NCI-H1417 (cell line): ENCODE measurements around the gene ZMYM2.

ENCODE experiments used
- DNase-seq, 3 experiments: peaks; one replicate each; lab custom pipeline; 2025; lab: John Stamatoyannopoulos, UW

Gene ZMYM2

DNA sequence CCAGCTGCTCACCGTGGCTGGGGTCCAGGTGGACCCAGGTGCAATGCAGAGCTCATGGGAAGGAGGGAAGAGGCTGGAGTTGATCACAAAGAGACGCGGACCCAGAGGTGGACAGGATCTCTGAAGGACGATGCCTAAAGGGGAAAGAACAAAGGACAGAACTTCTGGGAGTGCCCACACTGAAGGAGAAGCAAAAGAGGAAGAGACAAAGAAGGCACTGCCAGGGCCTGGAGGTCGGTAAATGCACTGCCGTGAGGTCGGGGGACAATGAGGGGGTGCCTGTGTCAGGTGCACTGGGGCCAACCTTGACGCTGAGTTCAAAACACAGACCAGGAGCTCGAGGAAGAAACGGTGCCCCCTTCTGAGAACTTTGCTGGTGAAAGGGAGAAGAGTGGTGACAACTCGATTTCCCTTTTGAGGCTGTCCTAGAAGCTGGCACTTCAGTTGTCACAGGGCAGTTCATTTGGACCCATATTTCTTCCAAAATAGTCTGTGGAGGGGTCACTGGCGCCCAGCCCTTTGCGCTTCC lies 146.7 kb downstream of the ZMYM2 start:
- no peak for DNase-seq

DNA sequence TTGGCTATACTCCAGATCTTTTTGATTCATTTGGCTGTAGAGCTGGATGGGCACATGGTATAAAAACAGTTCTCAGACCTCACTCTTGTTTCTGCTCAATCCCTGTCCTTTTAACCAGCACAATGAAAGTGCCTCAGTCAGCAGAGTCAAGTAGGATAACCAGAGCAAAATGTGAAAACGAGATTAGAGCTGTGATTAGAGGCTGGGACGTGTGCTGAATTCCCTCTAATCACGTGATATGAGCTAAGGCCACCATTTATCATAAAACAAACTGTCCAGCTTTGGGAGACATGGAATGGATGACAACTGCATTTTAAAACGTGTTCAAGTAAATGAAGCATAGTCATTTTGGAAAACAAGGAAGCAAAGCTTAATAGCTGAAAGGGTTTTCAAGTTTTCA lies 148.2 kb downstream of the ZMYM2 start:
- no peak for DNase-seq

DNA sequence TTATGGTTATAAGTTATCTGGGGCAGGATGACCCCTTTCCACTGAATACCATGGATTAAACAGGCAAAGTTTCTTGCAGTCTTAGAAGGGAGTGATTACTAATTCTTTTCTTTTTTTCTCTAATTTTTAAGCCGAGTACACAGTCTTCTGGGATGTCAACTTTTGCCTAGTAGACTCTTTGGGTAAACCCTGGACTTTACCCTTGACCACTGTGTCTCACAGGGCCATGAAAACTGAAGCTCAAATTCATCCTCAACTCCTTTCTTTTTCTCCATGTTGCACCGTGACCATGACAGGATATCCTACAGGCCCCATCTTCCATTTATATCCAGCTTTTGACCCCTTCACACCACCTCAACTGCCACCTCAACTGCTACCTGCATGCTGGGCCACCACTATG lies 150.5 kb downstream of the ZMYM2 start:
- no peak for DNase-seq

DNA sequence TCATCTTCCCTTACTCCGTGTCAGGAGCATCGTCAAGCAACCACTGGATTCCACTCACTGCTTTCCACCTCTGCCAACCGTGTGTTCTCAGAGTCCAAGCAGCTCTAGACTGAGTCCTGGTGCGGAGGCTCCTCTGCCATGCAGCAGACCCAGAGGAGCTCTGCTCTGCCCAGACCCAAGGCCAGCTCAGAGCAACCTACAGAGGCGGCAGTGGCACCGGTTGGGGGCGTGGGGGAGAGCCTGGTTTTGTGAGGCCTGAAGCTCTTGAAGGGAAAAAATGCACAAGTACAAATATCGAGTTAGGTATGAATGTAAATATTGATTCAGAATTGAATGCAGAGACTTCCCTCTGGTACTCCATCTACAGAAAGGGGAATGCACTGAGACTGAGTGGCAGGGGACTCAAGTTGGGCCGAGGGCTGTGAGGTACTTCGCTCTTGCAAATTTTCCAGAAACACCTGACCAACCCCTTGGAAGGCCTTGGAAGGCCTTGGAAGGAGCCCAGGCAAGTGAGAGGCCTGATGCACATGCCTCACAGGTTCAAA lies 155.6 kb downstream of the ZMYM2 start:
- no peak for DNase-seq

DNA sequence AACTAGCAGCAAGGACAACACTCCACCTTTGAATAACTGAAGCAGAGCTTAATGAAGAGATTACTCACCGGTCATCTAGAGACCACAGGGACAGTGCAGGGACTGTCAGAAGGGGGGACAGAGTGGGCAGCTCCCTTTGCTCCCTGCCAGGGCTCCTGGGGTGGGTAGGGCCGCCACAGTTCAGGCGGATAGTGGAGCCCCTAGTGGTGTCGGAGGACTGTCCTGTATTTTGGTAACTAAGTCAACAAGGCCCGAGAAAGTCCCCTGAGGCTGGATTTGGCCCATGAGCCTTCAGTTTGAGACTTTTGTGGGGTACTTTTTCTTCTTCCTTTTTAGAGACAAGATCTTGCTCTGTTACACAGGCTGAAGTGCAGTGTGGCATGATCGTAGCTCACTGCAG lies 157.7 kb downstream of the ZMYM2 start:
- no peak for DNase-seq

DNA sequence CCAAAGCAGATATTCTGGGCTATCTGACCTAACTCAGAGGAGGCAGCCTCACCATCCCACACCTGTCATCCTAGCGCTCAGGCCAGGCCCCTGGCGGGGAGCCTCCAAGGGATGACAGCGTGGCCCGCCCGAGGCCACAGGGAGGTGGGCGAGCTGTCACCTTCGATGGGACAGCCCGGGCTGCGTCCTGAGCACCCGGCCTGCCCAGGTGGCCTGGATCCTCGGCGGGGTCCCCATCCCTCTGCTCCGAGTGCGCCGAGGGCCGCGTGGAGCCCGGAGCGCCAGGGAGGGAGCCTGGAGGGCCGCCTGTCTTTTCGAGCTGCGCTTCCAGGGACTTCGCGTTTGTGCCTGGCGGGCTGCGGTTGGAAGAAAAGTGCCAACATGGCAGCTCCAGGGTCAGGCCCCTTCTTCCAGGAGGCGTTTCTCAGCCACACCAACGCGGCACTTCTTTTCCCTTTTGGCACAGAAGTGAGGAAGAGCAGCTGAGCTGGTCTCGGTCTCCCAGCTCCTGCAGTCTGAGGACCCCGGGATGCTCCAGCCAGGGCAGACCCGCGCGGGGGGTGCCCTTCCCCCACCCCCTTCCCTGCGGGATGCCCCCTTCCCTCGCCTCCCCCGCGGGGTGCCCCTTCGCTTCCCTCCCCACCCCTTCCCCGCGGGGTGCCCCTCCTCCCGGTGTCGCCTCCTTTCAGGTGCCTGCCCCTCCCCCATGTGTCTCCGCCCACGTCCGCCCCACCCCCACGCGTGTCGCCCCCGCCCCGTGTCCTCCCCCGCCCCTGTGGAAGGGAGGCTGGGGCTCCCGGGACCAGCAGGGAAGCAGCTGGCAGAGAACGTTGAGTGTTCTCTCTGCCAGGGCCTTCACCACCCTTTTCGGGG lies 160.0 kb downstream of the ZMYM2 start:
- DNase-seq: peak; percentile 18 to 63 (median 58)

DNA sequence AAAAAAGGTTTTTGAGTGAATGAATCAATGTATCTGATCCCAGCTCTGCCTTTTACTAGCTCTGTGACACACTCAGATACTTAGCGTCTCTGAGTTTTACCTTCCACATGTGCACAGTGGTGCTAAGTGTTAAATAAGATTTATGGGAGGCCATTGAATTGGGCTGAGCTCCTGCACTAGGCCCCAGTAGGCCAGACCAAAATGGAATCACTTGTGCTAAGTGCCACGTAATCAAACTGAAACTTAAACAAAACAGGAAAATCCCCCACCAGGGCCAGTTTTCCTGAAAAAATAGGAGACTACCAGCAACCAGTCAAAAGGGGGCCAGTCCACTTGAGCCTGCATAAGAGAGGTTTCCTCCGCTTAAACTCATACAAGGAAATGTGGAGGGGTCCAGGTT lies 161.4 kb downstream of the ZMYM2 start:
- DNase-seq: no peak

DNA sequence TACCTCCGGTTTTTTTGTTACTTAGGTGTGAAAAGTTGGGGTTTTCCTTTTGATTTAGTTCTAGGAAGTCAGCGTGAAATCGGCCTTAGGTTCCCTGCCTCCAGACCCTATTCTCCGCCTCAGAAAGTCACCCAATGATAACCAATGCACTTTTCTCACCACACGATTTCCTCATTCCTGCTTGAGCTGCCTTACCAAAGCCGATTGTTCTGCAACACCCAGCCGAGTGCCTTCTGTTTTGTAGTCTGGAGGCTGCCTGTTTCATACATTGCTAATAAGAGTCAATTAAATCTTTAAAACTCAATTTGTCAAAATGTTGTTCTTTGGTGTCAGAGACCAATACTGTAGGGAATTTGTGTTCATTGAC lies 162.6 kb downstream of the ZMYM2 start:
- DNase-seq: peak in 1 of 3 experiments; percentile 5

DNA sequence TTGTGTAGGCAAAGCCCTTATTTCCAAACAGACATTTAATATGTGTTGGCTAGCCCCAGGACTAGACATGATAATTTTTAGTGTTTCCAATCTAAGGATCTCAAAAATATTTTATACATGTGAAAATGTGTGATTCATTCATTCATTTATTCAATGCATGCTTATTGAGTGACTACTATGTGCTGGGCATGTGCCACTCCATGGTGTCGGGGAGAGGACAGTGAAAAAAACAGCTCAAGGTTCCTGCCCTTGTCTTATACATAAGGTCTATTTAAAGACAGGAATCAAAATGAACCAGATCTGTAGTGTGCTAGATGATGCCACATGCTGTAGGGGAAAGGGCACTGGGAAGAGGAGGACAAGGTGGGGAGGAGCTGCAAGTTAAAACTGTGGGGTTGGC lies 165.8 kb downstream of the ZMYM2 start:
- DNase-seq: no peak

DNA sequence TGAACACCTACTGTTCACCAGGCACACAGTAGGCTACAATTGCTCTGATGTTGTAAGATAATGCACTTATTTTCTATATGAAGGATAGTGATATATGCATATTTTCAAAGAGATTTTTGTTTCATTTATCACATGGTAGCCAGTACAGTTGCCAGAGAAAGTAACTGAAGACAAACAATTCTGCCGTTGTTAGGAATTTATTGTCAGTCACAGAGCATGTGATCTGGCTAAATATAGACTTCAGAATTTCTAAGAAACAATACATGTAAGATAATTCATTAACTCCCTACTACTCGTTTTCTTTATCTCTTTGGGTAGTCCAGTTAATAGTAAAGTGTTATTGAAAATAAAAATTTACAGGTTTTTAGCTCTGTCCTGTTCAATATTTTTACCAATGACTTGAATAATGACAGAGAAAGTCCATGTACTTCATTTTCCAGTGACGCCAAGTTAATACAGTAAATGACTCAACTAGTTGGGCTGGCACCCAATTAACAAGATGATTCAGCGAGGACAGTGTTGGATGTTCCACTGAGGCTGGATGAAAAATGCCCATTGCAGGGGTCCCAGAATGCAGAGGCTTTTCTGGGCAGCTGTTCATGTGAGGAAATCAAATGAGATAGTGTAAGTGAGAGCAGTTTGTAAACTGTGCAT lies 166.7 kb downstream of the ZMYM2 start:
- DNase-seq: no peak

DNA sequence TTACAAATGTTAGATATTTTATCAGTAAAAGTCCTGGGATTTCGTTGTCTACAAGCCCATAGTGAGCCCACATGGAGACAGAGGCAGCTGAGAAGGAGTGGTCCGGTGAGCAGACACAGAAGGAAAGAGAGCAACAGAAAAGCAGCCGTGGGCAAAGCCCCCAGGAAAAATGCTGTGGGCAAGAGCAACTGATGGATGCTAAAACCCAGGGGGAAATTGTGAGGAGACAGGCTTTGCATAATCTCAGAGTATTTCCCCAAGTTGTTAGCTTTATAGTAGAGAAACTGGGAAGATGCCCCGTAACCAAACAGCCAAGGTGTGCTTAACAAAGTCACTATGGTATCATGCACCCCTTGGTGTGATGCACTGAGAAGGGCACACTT lies 167.2 kb downstream of the ZMYM2 start:
- DNase-seq: no peak

DNA sequence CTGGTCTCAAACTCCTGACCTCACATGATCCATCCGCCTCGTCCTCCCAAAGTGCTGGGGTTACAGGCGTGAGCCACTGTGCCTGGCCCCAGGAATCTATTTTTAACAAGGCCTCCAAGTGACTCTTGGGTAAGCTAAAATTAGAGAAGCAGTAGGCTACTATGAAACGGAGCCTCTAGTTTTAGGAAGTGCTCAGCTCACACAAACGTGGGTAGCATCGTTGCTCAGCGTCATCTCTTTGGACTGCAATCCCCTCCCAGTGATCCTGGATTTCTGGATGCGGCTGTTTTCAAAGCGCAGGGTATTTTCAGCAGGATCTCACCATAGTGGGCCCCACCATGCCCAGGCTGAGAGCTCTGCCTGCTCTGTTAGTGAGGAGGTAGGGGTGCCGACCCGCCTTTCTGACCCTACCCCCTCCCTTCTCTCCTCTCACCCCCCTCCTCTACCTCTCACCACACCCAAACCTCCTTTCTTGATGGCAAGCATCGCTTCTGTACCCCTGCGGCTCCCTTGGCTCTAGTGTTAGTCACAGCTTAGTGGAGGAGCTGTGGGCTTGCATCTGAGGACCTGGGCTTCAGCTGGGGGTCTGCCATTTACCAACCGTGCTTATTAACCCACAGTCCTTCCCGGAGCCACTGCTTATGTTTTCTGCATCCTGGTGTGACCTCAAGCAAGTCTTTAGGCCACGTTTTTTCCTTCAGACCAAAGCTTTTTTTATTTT lies 168.2 kb downstream of the ZMYM2 start:
- no peak for DNase-seq

DNA sequence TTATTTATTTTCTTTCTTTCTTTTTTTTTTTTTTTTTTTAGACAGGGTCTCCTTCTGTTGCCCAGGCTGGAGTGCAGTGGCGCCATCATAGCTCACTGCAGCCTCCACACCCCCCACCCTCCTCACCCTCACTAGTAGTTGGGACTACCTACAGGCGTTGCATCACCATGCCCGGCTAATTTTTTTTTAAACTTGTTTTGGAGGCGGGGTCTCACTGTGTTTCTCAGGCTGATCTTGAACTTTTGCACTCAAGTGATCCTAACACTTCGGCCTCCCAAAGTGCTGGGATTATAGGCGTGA lies 168.7 kb downstream of the ZMYM2 start:
- no peak for DNase-seq

DNA sequence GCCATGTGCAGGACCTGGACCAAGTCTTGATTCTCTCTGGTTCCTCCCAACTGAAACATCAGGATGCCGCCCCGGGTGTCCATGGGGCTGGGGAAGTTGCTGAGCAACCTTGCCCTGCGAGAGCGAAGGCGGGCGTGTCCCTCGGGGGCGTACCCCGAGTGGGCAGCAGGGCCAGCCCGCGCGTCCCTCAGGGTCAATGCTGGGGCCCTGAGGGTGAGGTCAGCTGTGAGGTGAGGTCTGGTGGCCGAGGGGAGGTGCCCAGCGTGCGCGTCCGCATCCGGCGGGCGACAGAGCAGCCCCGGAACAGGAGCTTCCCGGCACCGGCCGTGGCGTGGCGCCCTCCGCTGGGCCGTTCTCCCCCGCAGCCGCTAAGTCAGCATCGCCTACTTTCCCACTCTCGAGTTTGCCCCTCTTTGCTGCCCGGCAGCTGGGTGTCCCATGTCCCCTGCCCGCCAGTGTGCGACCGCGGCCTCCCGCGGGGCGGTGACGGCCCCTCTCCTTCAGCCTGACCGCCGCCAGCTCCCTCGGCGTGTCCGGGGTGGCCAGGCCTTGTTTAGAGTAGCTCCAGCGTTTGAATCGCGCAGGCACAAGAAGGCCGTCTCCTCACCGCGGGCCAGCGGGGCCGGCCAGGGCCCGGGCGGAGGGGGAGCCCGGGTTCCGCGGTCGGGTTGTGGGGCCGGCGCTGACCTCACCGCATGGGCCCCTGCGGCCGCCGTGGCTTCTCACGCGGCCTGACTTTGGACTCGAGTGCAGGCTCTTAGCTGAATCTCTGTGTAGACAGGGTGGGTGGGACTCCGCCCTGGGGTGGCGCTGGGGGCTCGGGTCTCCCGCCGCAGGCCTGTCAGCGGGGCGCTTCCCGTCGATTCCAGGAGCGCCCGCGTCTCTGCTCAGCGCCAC lies 169.3 kb downstream of the ZMYM2 start:
- peak in 1 of 3 experiments; percentile 10 for DNase-seq

DNA sequence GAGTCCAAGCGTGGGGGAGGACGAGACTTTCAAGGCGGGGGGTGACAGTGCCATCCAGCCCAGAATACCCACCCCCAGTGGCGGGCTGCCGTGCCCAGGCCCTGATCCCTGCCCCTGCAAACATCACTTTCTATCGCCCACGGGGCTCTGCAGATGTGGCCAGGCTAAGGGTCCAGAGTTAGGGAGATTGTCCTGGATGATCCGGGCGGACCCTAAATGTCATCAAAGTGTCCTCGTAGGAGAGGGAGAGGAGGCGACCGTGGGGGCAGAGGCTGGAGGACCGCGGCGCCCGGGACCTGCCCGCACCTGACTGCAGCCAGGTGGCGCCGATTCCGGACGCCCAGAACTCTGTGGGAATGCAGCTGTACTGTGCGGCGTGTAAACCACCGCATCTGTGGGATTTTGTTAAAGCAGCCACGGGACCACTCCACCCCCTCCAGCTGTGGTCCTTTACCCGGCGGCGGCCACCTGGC lies 170.0 kb downstream of the ZMYM2 start:
- DNase-seq: peak in 1 of 3 experiments; percentile 15

DNA sequence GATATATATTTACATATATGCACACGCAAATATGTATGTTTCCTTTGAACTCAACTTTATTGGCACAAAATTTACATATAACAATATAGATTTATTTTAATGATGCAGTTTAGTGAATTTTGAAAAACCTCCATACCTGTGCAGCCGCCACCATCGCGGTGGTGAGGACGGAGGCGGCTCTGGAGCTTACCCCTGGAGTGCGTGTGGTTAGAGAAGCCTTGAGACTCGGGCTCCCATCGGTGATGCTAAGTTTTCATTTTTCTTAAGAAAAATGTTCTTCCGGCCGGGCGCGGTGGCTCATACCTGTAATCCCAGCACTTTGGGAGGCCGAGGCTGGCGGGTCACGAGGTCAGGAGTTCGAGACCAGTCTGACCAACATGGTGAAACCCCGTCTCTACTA lies 170.5 kb downstream of the ZMYM2 start:
- DNase-seq: no peak

DNA sequence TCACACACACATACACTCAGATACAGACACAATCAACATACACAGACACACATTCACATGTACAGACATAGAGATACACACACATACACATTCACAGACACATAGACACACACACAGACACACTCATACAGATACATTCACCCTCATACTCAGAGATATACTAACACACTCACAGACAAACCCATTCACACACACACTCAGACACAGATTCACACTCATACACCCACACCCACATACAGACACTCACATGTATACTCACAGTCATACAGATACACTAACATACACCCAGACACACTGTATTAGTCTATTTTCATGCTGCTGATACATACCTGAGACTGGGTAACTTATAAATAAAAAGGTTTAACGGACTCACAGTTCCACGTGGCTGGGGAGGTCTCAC lies 171.5 kb downstream of the ZMYM2 start:
- no peak for DNase-seq

DNA sequence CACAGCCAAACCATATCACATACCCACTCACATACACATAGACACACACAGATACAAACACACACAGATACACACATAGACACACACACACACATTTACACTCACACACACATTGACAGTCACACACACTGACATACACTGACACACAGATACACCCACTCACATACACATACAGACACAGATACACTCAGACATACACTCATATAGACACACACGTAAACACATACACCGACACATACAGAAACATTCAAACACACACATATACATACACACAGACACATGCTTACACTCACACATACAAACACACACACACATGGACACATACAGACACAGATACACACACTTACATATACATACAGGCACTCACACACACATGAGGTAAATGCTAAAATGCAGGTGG lies 172.1 kb downstream of the ZMYM2 start:
- DNase-seq: no peak

DNA sequence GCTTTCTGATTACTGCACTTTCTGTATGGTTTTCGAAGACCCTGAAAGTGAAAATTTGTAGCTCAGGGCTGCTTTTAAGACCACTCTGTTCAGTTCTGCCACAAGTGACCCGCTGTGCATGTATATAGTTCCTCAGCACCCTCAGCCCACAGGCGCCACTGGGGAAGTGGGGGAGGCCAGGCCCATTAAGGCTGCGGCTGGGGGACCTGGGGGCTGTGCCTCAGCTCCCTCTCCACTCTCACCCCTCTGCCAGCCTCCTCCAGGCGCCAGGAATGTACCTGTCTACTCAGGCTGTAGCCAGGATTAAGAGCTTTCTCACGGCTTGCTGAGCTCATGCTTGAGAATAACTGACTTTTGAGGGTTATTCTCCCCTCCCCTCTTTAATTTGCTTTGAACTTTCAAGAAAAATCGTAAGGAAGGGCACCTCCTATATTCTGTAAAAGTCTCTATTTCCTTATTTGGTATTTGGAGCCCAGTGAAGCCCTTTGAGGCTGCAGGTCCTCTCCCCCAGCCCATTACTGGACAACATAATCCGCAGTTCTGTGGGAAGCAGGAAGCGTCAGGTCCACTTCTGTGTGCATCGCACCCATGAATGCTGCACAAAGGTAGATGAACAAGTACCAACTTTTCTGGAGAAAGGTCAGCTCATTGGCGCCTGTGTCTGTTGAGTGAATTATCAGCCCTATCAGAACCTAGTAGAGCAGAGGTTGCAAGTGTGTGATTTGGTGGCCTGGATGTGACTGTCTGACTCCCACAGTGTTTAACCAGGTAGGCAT lies 172.7 kb downstream of the ZMYM2 start:
- DNase-seq: no peak

DNA sequence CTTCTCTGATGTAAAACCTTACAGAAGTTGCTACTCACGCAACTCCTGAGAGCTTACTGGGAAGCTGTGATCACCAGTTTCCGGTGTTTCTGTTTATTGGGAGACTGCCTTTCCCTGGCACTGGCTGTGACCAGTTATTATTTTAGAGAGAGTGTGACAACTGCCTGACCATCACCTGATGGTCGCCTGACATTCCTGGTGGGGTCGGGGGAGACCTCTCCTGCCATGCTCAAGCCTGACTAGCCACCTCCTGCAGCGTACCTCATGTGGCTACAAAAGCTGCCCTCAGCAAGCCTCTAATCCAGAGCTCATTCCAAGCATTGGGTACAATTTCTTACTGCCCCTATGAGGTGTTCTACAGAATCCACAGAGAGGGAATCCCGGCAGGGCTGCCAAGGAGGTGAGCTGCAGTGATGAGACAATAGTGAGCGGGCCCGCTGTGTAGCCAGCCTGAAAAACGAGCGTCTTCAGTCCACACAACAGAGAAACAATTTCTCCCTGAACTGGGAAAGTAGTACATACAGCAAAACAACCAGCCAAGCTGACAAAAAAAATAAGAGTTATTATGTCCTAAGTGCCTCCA lies 173.6 kb downstream of the ZMYM2 start:
- no peak for DNase-seq
